HG03558 (cell line): ENCODE measurements around the gene YBEY.

Experiments used
- ATAC-seq: cut with Tn5 transposase; IDR thresholded peaks from one replicate; pipeline ENCODE4 v1.9.1; 2021; ENCODE audit warnings: moderate number of reproducible peaks; ENCODE audit not compliant: unreplicated experiment; ENCODE audit errors: extremely low read depth

YBEY gene

DNA sequence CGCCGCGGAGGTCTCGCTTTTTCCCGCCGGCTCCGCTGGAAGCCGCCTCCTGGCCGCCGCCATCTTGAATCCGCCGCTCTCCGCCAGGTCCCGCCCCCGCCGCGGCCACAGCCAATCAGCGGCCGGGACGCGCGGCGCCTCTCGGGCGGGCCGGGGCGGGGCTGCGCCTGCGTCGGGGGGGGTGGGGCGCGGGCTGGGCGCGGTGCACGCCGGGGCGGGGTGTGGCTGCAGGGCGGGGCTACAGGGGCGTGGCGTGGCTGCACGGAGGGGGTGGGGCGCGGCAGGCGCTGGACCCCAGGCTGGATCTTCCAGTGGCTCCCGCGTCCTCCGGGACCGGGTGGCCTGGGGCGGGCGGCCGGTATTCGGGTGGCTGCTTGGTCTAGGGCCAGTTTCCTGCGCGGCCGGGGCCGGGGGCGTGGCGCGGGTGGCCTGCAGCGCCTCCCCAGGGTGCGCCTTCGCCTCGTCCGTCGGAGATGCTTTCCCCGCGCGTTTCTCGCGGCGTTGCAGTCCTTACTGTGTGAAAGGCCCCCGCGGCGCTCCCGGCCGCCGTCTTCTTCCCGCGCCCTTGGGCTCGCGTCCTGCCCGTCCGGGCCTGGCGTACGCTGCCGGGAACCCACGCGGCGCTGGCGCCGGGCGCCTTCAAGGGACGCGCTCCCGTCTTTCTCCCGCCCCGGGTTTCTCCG, 38.4 kb downstream of the YBEY start:
- no peak for ATAC-seq

DNA sequence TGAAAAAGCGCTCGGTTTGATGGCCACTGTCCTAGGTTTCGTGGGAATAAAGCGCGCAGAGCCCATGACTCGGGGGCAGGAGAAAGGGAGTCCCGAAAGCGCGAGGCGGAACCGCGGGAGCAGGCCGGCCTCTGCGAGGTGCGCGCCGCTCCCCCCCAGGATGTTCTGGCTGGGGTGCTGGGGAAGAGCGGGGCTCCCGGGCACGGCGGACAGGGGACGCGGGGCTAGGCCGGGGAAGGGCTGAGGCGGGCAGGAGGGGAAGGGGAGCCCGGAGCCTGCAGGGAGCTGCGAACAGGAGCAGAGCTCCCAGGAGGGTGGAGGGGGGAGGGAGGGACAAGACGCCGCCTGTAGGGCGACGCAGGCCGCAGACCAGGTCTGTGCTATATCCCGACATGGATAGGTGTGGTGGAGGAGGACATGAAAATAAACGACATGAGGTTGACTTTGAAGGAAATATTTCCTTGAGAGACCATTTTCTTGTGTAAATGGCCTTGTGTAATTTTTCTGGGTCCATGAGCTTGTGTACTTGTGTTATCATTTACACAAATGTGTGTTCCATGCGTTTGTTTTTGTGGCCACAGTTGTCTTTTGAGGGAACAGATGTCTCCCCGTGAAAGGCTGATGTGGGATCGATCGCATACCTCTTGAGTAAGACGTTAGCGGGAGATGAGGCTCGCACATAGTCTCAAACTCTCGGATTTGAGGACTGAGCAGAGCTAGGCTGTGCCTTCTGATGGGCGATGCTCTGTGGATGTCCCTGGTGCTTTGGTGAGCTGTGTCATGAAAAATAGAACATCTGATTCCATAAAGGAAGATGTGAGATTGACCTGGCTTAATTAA, 39.2 kb downstream of the YBEY start:
- no peak for ATAC-seq

- no peak for ATAC-seq
Observed at GRCh38 chr21:46326110-46326703, 40.1 kb downstream of the YBEY start.

DNA sequence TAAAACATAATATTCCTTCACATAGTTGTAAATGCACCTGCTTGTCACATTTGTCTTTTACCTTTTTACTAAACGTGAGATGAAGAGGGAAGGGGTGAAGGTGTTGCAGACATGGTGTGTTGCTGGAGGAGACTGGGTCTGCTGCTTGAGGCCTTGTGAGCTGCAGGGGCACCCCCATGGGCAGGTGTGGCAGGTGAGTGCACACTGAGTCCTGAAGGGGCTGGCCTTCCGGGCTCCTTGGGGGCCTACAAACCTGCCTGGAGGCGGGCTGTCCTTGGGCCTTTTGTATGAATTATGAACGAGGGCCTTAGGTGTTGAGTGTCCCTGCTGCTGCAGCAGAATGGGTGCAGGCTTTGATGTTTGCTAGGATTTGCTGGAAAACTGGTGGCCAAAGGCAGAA, 41.6 kb downstream of the YBEY start:
- ATAC-seq = no peak

- ATAC-seq = no peak
Observed at GRCh38 chr21:46328151-46328550, 42.0 kb downstream of the YBEY start.

DNA sequence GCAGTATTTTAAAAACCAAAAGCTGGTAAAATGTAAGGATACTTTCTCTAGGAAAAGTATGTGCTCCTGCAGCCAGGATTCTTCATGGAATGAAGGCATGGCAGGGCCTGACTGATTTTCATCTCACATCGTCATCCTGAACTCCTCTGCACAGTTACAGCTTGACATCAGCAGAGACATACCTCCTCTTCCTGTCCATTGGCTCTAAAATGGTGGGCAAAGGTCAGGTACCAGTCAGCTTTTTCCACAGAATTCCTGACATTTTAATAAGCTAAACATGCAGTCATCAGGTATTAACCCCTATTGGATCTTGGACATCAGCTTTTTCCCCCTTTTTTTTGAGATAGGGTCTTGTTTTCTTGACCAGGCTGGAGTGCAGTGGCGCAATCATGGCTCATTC, 43.7 kb downstream of the YBEY start:
- no peak for ATAC-seq

- no peak for ATAC-seq
Observed at GRCh38 chr21:46334351-46335140, 48.4 kb downstream of the YBEY start.

DNA sequence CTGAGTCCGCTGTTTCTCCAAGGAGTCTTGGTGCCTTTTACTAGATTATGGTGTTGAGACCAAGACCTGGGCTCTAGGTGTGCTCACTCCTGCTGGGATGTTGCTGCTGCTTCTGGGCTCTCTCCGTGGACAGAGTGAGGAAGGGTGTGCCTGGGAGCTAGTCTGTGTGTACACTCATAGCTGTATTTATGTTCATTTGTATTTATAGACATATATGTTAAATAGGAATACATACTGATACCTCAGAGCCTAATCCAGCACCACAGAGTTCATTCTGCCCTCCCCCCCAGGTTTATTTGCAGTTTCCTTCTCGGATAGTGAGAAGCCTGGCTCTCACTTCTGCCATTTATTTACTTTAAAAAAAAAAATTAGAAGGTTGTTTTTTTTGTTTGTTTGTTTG, 50.5 kb downstream of the YBEY start:
- ATAC-seq = no peak

DNA sequence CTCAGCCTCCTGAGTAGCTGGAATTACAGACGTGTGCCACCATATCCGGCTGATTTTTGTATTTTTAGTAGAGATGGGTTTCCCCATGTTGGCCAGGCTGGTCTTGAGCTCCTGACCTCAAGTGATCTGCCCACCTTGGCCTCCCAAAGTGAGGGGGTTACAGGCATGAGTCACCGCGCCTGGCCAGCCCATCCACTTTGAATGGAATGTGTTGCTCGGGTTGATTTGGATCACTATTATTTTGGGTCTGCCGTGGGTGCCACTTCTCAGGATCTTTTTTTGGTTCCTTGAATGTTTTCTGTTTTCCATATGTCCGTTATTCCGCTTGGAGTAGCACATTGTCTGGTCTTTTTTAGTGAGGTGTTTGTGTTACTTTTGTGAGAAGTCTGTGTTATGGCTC, 54.9 kb downstream of the YBEY start:
- no peak for ATAC-seq

DNA sequence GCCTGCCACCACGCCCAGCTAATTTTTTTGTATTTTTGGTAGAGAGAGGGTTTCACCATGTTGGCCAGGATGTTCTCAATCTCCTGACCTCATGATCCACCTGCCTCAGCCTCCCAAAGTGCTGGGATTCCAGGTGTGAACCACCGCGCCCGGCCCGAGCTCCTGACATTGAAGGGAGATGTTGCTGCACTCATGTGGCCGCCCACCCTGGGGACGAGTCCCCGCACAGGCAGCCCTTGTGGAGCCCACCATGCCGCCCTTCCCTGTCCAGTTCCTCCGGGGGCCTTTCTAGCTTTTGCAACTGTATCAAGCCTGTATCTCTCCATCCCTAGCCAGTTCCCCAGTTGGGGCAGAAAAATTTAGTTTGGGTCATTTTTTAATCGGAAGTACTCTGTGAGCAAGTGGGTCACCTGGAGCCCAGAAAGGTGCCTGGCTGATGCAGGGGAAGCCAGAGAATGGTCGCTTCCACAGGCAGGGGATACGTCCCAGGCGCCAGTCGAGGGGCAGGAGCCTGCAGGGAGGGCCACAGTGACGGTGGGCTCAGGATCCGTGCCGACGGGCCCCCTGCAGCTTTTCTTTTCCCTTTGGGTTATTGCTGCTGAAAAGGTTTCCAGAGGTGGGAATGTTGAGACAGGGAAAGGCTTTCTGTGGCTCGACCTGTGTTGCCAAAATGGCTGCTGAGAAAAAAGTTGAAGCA, 58.2 kb downstream of the YBEY start:
- no peak for ATAC-seq

GRCh38 chr21:46345861-46346260, 59.7 kb downstream of the YBEY start:
- no peak for ATAC-seq

DNA sequence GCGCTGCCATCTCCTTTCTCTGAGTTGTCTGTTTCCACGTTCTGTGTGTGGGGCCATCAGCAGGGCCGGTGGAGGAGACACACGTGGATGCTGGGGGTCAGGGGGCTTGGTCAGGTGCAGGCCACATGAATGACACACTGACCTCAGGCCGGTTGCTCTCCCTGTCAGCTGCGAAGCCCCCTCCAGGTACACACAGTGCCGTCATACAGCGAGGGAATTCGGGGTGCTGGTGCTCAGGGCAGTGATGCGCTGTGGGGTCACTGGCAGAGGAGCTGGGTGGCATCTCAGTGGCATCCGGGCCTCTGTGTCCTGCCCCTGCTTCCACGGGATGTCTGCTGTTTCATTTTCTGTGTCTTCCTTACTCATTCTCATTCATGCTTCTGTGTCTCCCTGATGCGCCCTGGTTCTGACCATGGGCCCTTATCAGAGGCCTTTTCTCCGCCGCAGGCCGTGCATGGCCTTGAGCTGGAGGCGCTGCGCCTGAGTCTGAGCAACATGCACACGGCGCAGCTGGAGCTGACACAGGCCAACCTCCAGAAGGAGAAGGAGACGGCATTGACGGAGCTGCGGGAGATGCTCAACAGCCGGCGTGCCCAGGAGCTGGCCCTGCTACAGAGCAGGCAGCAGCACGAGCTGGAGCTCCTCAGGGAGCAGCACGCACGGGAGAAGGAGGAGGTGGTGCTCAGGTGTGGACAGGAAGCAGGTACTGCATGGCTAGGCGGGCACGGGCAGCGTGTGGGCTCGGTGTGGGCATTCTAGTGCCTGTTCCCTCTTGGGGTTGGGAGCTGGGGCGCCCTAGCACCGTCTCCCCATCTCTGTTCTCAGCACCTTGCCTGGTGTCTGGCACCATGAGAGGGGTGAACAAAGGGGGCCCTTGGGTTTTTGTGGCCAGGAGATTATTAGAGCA, 60.4 kb downstream of the YBEY start:
- no peak for ATAC-seq

DNA sequence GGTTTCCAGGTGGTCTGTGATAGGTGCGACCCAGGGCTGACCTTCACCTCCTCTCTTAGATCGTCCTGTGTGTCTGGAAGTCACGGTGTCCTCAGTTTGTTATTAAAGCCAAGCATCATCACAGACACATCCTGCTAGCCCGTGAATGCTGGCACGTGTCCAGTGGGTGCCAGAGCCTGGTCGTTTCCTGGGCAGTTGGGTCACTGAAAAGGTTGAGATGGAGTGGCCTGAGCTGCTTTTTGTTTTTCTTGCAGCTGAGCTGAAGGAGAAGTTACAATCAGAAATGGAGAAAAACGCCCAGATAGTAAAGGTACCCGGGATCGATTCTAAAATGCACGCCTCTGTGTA, 61.0 kb downstream of the YBEY start:
- no peak for ATAC-seq
